Gastroesophageal sphincter (tissue), 3 donors: ENCODE measurements around the gene RPTOR.

ENCODE experiments used
- POLR2A ChIP-seq, 2 donors: fragments of 450-650 bp; IDR thresholded peaks; one replicate each; pipeline ENCODE4 v1.6.1; 2017; ENCODE audit warnings: antibody characterized with exemption in 2 of 2, mild to moderate bottlenecking in 2 of 2, moderate library complexity in 1 of 2
- POLR2AphosphoS5 ChIP-seq: sonication (generic); formaldehyde crosslinking; IDR thresholded peaks from one replicate; pipeline ENCODE4 v1.6.1; 2017; ENCODE audit warnings: antibody characterized with exemption
- TF ChIP-seq, protein P1 (sequence below), 4 experiments: fragments of 200-600 bp in 2 of 4; fragments of 450-650 bp in 2 of 4; sonication (generic) in 1 of 4; IDR thresholded peaks; one replicate each; pipeline ENCODE4 v1.5.1; 2017 to 2019; ENCODE audit warnings: antibody characterized with exemption in 4 of 4, mild to moderate bottlenecking in 2 of 4, moderate library complexity in 2 of 4

- TF ChIP-seq, protein P1, sequence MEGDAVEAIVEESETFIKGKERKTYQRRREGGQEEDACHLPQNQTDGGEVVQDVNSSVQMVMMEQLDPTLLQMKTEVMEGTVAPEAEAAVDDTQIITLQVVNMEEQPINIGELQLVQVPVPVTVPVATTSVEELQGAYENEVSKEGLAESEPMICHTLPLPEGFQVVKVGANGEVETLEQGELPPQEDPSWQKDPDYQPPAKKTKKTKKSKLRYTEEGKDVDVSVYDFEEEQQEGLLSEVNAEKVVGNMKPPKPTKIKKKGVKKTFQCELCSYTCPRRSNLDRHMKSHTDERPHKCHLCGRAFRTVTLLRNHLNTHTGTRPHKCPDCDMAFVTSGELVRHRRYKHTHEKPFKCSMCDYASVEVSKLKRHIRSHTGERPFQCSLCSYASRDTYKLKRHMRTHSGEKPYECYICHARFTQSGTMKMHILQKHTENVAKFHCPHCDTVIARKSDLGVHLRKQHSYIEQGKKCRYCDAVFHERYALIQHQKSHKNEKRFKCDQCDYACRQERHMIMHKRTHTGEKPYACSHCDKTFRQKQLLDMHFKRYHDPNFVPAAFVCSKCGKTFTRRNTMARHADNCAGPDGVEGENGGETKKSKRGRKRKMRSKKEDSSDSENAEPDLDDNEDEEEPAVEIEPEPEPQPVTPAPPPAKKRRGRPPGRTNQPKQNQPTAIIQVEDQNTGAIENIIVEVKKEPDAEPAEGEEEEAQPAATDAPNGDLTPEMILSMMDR (IDR thresholded peaks at IDR 0.05): no peak
- no peak for TF ChIP-seq POLR2A (IDR thresholded peaks at IDR 0.05)
- no peak for TF ChIP-seq POLR2AphosphoS5
These were observed 371.6 kb downstream of the RPTOR start for GRCh38 chr17:80916246-80916645.
